OCI-LY7 (cell line): ENCODE measurements around the gene SH3BP1. TPM values are rescaled to one million over a fixed set of nuclear protein-coding genes. Genes with fewer than 3 reads are reported as not detected.

ENCODE experiments used
- BruUV-seq: library from RNA; stranded (reverse); fragments of 400-500 nt; replicated peaks from 2 replicates; lab custom pipeline; 2021; lab: Mats Ljungman, UMichigan
- CTCF ChIA-PET: fragments of 300-600 bp; sonication (Branson Sonifier 250); formaldehyde crosslinking; loops from one replicate; lab custom pipeline; 2022; ENCODE audit warnings: antibody characterized with exemption; ENCODE audit not compliant: unreplicated experiment; lab: Charles Lee
- POLR2A ChIA-PET: fragments of 300-600 bp; sonication (Branson Sonifier 250); formaldehyde crosslinking; loops from one replicate; lab custom pipeline; 2022; ENCODE audit warnings: antibody characterized with exemption; lab: Charles Lee
- DNase-seq: peaks from one replicate; pipeline ENCODE4 v3.0.0-alpha.2; 2015; ENCODE audit warnings: low spot score
- H2AFZ ChIP-seq: fragments of 200-600 bp; sonication (generic), shearing (Covaris generic); 2 replicates; pipeline ENCODE4 v1.6.1; 2014; ENCODE audit warnings: mild to moderate bottlenecking, antibody characterized with exemption, low read length, moderate library complexity
- H3K27ac ChIP-seq: fragments of 200-600 bp; sonication (generic); 2 replicates; pipeline ENCODE4 v1.5.1; 2014; ENCODE audit warnings: mixed run types, low read depth, mild to moderate bottlenecking, moderate library complexity, low read length, inconsistent platforms; ENCODE audit not compliant: poor library complexity, severe bottlenecking
- H3K36me3 ChIP-seq: fragments of 200-600 bp; sonication (generic); 2 replicates; pipeline ENCODE4 v1.6.1; 2014; ENCODE audit warnings: mild to moderate bottlenecking, antibody characterized with exemption, low read length, moderate library complexity, mixed read lengths; ENCODE audit not compliant: insufficient read depth
- H3K4me1 ChIP-seq: fragments of 200-600 bp; sonication (generic); 2 replicates; pipeline ENCODE4 v1.5.1; 2014; ENCODE audit warnings: mild to moderate bottlenecking, low read length; ENCODE audit not compliant: insufficient read depth, poor library complexity, severe bottlenecking
- H3K4me2 ChIP-seq: fragments of 200-600 bp; sonication (generic); 2 replicates; pipeline ENCODE4 v1.6.1; 2014; ENCODE audit warnings: mild to moderate bottlenecking, low read length
- H3K4me3 ChIP-seq: fragments of 200-600 bp; sonication (generic); 2 replicates; pipeline ENCODE4 v1.5.1; 2014; ENCODE audit warnings: mild to moderate bottlenecking, low read depth, low read length; ENCODE audit not compliant: poor library complexity, severe bottlenecking
- H3K79me2 ChIP-seq: fragments of 200-600 bp; sonication (generic); 2 replicates; pipeline ENCODE4 v1.6.1; 2016; ENCODE audit warnings: low read depth, mild to moderate bottlenecking, low read length, moderate library complexity, mixed read lengths; ENCODE audit not compliant: insufficient read depth
- H3K9me2 ChIP-seq: fragments of 200-600 bp; sonication (generic); 2 replicates; pipeline ENCODE4 v1.6.1; 2016; ENCODE audit warnings: mild to moderate bottlenecking, low read length, mixed read lengths; ENCODE audit not compliant: insufficient read depth
- H3K9me3 ChIP-seq: fragments of 200-600 bp; sonication (generic); 2 replicates; pipeline ENCODE4 v1.6.1; 2014; ENCODE audit warnings: mild to moderate bottlenecking, mixed run types, low read length, mixed read lengths
- H4K20me1 ChIP-seq: fragments of 200-600 bp; sonication (generic); 2 replicates; pipeline ENCODE4 v1.6.1; 2014; ENCODE audit warnings: mild to moderate bottlenecking, antibody characterized with exemption, low read length, moderate library complexity, mixed read lengths; ENCODE audit not compliant: insufficient read depth
- CTCF ChIP-seq: fragments of 200-600 bp; sonication (generic); conservative IDR thresholded peaks from 2 replicates; pipeline ENCODE4 v1.5.1; 2014; ENCODE audit warnings: mild to moderate bottlenecking, antibody characterized with exemption, low read length, moderate library complexity, mixed read lengths
- EZH2phosphoT487 ChIP-seq: fragments of 200-600 bp; sonication (generic); IDR thresholded peaks from 2 replicates; pipeline ENCODE4 v1.6.1; 2018; ENCODE audit warnings: low read depth, borderline replicate concordance, mild to moderate bottlenecking, mixed run types, antibody characterized with exemption, low read length, moderate library complexity, mixed read lengths
- intact Hi-C: fragments of 100-400 bp; cut with micrococcal nuclease; formaldehyde crosslinking; loops from one replicate; pipeline ENCODE4 v1.10.0; 2022; ENCODE audit not compliant: unreplicated experiment
- total RNA-seq, 2 experiments: library from RNA; depleted of rRNA in 1 of 2; stranded (reverse); fragments of >200 nt in 1 of 2; shearing (Covaris generic) in 1 of 2; gene quantifications; 2 replicates each; pipeline ENCODE4 v1.2.3, GENCODE V29; 2014 to 2022

SH3BP1 gene
- total RNA-seq, 2 experiments from 2014 or later = 15.3 to 48.4 TPM

GRCh38 chr22:37676736-37677492, 37.4 kb downstream of the SH3BP1 start:
- Histone ChIP-seq H2AFZ (peak overlapping the region; percentile 53), H3K9me3 (no peaks in the 10 kb centered on the region)
- BruUV-seq = TSS peak; percentile 73

GRCh38 chr22:37677493-37677974, 38.1 kb downstream of the SH3BP1 start:
- Histone ChIP-seq H3K27ac (peak overlapping the region; percentile 80), H3K4me3 (peak overlapping the region; percentile 63), H3K9me2 (no peaks in the 10 kb centered on the region), H3K4me2 (peak overlapping the region; percentile 88), H3K4me1 (peaks cover 43% of the 10 kb centered on the region), H2AFZ (peak overlapping the region; percentile 53), H3K79me2 (no peaks in the 10 kb centered on the region), H4K20me1 (no peaks in the 10 kb centered on the region), H3K36me3 (no peaks in the 10 kb centered on the region), H3K9me3 (no peaks in the 10 kb centered on the region)
- POLR2A ChIA-PET = interaction anchor here (2.0 kb wide), 1 partner anchor 20 kb away, joined by 5 read pairs; the partner anchor contains the start of gene PDXP
- CTCF ChIA-PET = interaction anchor here (0.6 kb wide), 2 partner anchors 15 to 17 kb away, joined by 3 to 8 read pairs; no protein-coding TSS in a partner anchor
- BruUV-seq = TSS peak; percentile 88
- intact Hi-C loops = loop anchor here (1.0 to 5.0 kb wide), 2 partner anchors 17 to 70 kb away; partner anchors contain the start of gene GGA1
- TF ChIP-seq EZH2phosphoT487 (no peak), CTCF (no peak)
- no peak for DNase-seq

More at GRCh38 chr22:37676736-37677492, 37.4 kb downstream of the SH3BP1 start:
- peak; percentile 95 for DNase-seq
- H4K20me1 ChIP-seq = no peaks in the 10 kb centered on the region
- TF ChIP-seq CTCF = no peak
- no peak for TF ChIP-seq EZH2phosphoT487
- CTCF ChIA-PET = interaction anchor here (0.6 kb wide), 2 partner anchors 16 kb away, joined by 3 to 8 read pairs; no protein-coding TSS in a partner anchor
- POLR2A ChIA-PET = interaction anchor here (0.5 to 2.0 kb wide), 3 partner anchors 9 to 207 kb away, joined by 3 to 5 read pairs (median 3); partner anchors contain the start of genes NOL12 and PDXP
- peak overlapping the region; percentile 80 for H3K27ac ChIP-seq
- no peaks in the 10 kb centered on the region for H3K9me2 ChIP-seq
- no peaks in the 10 kb centered on the region for H3K79me2 ChIP-seq
- H3K4me3 ChIP-seq = peak overlapping the region; percentile 63
- H3K4me2 ChIP-seq = peak overlapping the region; percentile 88
- intact Hi-C loops = loop anchor here (1.0 to 5.0 kb wide), 2 partner anchors 17 to 70 kb away; partner anchors contain the start of gene GGA1
- no peaks in the 10 kb centered on the region for H3K36me3 ChIP-seq
- peaks cover 49% of the 10 kb centered on the region for H3K4me1 ChIP-seq
